Fibroblast of skin of left quadriceps (primary cell): ENCODE data around the gene PCNX2.

Experiments used
- DNase-seq, 2 experiments: peaks; one replicate each; pipeline ENCODE4 v3.0.0-alpha.2; 2013; ENCODE audit warnings: low read depth in 2 of 2

PCNX2 gene

GRCh38 chr1:232984577-232985425, 310.7 kb downstream of the PCNX2 start:
- DNase-seq = no peak

- no peak for DNase-seq
These were observed 311.5 kb downstream of the PCNX2 start for GRCh38 chr1:232983817-232984567.

DNA sequence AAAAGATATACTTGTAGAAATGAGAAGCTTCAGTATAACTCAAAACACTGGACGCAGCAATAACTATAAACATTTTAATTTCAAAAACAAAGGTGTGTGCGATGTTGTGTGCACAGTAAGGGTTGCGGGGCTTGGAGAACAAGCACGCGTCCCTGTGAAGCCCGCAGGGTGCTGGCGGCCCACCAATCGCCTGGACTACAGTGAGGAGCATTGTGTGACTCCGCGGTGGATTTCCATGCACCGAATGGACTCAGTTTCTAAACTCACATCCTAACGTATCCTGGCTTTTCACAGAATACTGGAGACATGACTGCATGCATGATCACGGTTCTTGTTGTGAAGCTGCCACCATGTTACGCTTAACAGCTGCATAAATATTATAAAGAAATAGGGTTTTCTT, 312.1 kb downstream of the PCNX2 start:
- DNase-seq = no peak

DNA sequence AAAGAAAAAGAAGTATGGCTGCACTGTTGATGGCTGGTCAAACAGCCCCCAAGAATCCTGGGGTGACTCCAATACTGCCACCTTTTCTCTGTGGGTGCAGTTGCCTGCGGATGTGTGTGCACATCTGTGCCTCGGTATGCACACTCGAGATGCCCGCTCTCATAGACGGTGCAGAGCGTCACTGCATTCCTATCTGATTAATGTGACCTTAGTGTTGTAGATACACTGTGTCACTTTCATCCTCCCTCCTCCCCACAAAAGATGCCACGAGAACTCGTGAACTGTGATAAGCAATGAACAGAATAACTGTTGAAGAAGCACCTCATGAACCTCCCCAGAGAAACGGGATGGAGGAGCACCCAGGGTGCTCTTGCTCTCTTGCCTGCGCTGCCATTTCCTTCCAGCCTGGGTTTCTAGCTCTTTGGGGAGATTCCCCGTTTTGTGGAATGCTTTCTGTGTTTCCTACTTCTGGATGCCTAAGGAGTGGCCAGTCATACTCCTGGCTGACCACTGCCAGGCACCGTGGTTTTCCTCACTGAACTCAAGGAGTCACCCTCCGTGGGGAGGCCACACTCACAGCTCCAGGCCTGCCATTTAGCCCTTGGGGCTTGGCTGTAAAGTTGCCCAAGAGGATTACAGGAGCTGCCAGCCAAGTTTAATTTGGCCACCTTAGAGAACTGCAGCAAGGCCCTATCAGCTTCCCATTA, 313.1 kb downstream of the PCNX2 start:
- no peak for DNase-seq

DNA sequence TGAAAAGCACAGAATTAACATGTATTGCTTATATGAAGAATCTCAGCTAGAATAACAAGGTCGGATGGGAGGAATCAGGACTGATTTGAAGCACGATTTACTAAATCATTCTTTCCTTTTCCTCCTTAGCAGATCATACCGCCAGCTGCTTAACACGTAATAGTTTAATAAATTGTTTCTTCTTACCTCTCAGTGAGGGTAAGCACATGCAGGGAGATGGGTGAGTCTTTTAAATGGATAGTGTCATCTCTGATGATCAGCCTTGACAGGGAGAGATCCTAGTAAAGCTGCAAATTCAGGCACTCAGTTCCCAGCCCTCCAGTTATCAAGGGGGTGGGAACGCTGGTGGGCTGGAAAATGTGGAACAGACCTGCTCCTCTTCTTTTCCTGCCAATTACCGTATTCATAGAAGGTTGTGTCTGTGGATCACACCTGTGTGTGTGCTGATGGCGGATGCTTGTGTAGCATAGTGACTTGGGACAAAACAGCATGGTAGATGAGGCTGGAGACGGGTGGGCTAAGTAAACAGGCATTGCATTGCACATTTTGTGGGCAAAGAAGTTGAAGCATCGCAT, 314.5 kb downstream of the PCNX2 start:
- DNase-seq = no peak

DNA sequence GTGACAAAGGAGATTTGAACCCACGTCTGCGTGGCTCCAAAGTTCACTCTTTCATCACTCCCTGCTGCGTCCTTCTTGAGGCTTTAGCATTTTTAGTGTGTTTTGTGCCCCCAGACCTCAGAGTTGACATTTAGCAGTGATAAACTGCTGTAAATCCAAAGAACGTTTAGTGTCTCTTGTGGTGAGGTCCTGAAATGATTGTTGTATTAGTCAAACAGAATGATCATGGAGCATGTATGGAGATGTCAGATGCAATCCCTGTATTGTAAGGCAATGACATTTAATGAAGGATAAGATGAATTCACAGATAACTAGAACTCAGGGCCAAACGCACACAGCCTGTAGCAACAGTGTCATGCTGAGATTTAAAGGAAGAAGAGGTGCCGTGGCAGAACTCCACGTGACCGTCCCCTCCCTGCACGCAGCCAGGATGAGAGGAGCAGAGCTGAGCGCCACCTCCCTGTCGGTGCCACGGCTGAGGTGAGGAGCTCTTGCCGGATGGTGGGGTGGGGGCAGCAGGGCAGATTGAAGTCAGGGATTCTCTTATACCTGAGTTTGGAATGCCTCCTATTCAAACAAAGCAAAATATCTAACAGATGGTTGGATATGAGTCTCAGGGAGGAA, 315.1 kb downstream of the PCNX2 start:
- DNase-seq = peak in 1 of 2 experiments; percentile 11

- DNase-seq = no peak
These were observed 316.0 kb downstream of the PCNX2 start for GRCh38 chr1:232979558-232979957.

DNA sequence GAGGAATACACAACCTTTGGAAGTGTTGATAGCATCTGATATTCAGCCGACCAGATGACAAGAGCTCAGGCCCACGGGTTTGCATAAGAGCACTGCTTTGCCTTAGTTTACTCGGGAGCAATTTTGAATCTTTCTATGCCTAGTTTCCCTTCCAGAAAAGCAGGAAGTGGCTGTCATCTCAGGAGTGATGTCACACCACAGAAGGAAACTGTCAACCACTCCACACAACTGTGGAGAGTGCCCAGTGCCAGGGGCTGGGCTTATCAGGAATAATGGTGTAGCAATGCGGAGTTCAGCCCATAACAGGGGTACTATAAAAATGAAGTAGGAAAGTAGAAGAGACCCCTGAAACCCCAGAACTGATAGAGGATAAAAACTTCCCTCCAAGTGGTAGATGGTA, 316.7 kb downstream of the PCNX2 start:
- DNase-seq = no peak

DNA sequence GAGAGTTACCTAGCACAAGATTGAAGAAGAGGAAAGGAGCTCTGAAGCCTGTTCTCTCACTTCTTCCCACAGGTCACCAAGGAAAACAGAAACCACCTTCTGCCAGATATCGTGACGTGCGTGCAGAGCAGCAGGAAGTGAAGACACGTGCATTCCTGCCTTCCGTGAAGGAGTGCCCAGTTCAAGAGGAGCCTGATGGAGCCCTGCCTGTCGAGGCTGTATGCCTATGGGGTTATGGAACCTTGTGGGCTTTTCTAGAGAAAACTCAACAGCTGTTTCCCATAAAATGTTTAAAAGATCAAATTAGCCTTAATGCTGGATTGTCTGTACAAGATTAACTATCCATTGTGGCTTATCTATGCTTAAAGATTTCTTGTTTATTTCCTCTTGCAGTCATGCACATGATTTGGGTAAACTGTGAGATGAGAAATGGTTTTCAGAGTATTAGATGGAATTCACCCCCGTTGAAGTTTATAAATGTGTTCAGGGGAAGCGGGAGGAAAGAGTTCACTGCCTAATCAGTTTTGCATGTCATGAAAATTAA, 317.4 kb downstream of the PCNX2 start:
- peak; percentile 27 to 45 for DNase-seq

- DNase-seq = no peak
These were observed 320.6 kb downstream of the PCNX2 start for GRCh38 chr1:232974971-232975370.

- DNase-seq = no peak
These were observed 321.6 kb downstream of the PCNX2 start for GRCh38 chr1:232973652-232974611.

DNA sequence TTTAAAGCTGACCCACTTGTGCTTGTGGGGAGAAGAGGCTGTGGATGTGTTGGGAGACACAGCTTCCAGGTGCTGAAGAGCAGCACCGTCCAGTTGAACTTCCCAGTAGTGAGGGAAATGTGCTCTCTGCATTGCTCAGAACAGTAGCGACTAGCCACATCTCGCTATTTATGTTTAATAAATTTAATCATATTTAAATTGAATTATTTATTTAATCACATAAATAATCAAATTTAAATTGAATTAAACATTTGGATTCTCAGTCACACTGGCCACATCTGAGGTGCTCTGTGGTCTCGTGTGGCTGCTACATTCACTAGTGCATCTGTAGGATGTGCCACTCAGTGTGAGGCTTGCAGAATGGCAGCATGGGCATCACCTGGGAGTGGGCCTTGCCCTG, 325.0 kb downstream of the PCNX2 start:
- no peak for DNase-seq

DNA sequence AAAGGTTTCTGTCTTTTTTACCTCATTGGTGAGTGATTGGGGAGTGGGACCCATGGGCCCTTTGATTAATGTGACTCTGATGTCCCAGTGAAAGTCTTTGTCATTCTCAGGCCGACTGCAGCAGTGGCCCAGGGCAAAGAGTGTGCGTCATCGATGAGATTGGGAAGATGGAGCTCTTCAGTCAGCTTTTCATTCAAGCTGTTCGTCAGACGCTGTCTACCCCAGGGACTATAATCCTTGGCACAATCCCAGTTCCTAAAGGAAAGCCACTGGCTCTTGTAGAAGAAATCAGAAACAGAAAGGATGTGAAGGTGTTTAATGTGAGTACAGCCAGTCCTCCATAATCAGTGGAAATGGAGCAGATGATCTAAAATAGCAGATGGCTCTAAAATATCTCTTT, 325.7 kb downstream of the PCNX2 start:
- no peak for DNase-seq

- no peak for DNase-seq
These were observed 326.6 kb downstream of the PCNX2 start for GRCh38 chr1:232968965-232969364.

DNA sequence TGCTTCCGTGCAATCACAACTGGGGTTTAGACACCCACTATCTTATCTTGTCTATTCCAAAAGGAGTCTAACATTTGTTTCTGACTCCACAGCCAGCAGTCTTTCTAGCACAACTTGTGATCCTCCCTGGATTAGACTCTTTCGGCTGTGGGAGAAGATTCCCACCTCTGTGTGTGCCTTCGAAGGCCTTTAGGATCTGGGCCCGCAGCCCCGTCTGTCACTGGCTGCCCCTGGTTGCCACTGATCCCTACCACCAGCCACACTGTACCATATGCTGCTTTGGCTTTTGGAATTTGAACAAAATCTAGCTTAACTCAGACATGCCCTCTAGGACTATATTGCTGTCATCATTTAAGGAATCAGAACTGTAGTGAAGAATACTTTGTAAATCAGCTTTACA, 327.1 kb downstream of the PCNX2 start:
- DNase-seq = no peak

DNA sequence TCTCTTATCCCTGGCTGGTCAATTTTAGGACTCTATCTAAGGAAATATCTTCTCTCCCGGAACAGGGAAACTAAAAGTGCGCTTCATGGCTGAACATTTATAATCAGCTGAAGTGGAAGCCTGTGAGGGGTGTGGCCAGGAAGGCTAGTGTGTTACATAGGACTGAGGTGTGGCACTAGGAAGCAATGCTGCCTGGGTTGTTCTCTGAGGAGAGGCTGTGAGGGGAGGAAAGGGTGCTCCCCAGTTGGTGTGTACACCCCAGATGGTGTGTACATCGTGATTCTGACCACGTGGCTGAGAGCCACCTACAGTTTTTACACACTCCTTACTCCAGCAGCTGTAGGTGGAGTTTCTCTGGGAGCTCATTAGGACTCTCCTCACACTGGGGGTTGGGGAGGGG, 328.9 kb downstream of the PCNX2 start:
- no peak for DNase-seq

DNA sequence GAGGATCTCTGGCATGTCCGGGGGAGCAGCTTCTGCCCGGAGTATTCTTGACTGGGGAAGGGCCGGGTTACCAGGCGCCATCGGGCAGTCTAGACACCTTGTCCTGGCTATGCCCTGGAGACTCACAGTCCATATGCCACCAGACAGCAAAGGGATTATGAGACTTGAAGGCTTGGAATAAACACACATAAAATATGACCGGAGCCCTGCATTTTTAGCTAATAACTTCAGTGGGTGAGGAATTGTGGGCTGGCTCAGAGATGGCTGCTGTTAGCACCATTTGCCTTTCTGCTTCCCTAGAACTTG, 329.7 kb downstream of the PCNX2 start:
- DNase-seq = no peak

DNA sequence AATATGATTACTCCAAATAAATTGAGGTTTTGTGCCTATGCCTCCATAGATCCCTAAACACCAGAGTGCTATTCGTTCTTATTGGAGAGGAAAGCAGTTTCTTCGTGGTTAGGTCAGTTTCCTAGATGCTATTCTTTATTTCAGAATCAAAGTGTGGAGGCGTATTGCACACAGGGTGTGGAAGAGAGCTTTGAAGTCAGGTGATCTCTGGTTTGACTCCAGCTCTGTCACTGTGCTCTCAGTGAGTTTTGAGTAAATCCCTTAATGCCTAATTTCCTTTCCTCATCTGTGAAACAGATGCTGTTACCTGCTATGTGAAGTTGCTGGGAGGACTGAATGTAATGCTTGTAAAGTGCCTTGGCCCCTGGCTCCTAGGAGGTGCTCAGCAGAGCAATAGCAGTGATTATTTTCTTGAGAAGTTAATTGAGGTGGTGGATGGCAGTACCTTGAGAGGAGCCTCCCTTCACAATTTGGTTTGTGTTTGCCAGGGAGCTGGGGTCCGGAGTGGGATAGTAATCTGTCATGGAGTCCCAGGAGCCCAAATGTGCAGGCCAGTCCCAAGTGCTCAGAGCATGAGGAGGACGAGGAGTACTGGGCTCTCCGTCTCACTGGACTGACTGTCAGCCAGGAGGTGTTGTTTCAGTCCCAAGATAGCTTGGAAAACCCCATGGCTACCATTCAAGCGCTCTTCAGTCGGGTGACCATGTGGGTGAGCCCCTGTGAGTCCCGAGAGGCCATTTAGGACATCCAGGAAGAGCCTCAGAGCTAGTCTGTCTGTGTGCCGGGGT, 330.2 kb downstream of the PCNX2 start:
- DNase-seq = no peak

DNA sequence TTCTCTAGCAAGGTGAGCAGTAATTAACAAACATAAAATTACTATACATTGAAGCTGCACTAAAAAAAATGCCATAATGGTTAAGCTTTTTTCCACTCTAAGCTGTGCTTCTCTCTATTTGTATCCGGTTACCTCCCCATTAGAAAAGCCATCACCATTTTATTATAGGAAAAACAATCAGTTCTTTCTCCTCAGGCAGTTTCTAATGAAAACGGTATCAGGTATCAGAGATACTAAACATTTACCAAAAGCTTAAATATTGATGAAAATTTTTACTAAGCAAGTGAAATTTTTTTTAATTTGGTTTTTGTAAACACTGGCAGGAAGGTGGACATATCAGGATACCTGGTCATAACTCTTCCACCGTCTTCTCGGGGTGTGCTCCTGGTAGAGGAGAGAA, 330.9 kb downstream of the PCNX2 start:
- DNase-seq = no peak
